B cell (primary cell): Measurements from ENCODE around the gene LRIT3. TPM values are rescaled to one million over a fixed set of nuclear protein-coding genes. Genes with fewer than 3 reads are reported as not detected.

ENCODE experiments used
- ATAC-seq: fragments of 200-7000 bp; cut with Tn5 transposase; one replicate; pipeline ENCODE4 v1.10.0; 2021; ENCODE audit warnings: low read depth, mild to moderate bottlenecking, moderate number of reproducible peaks, moderate library complexity
- CTCF ChIA-PET: fragments of 350-600 bp; sonication (Branson Sonifier 250); formaldehyde crosslinking; loops from one replicate; lab custom pipeline; 2021; ENCODE audit warnings: antibody characterized with exemption, inconsistent platforms; lab: Charles Lee
- POLR2A ChIA-PET: fragments of 350-600 bp; sonication (Branson Sonifier 250); formaldehyde crosslinking; loops from one replicate; lab custom pipeline; 2021; ENCODE audit warnings: antibody characterized with exemption; lab: Charles Lee
- DNase-seq: peaks from one replicate; pipeline ENCODE4 v3.0.0; 2013
- H2AFZ ChIP-seq: 2 replicates; pipeline ENCODE4 v1.6.1; 2012; ENCODE audit warnings: mild to moderate bottlenecking, low read depth, low read length; ENCODE audit not compliant: insufficient read depth, poor library complexity, severe bottlenecking
- H3K27ac ChIP-seq, 2 donors: 1 replicate in 1 of 2; 2 replicates in 1 of 2; pipeline ENCODE4 v1.5.1; 2012 to 2013; ENCODE audit warnings: low read length in 2 of 2, mild to moderate bottlenecking in 2 of 2, moderate library complexity in 1 of 2
- H3K27me3 ChIP-seq, 4 experiments: fragments of 200-600 bp in 1 of 4; sonication (generic) in 1 of 4; replicated peaks in 1 of 4; 1 replicate in 2 of 4; 2 replicates in 2 of 4; pipeline versions ENCODE4 v1.6.1 to v1.7.0; 2013 to 2016; ENCODE audit warnings: low read length in 3 of 4, mild to moderate bottlenecking in 2 of 4, mixed read lengths in 1 of 4, moderate library complexity in 1 of 4; ENCODE audit not compliant: insufficient read depth in 4 of 4, control insufficient read depth in 3 of 4; ENCODE audit errors: control extremely low read depth in 1 of 4
- H3K36me3 ChIP-seq, 2 experiments: replicated peaks in 1 of 2; 1 replicate in 1 of 2; 2 replicates in 1 of 2; pipeline versions ENCODE4 v1.6.1 to v1.7.1; 2013; ENCODE audit warnings: low read length in 1 of 2; ENCODE audit not compliant: insufficient read depth in 2 of 2, control insufficient read depth in 1 of 2; ENCODE audit errors: control extremely low read depth in 1 of 2, extremely low read depth in 1 of 2
- H3K4me1 ChIP-seq, 2 donors: fragments of 200-600 bp in 1 of 2; sonication (generic) in 1 of 2; 1 replicate in 1 of 2; 2 replicates in 1 of 2; pipeline versions ENCODE4 v1.5.1 to v1.6.1; 2013 to 2017; ENCODE audit warnings: low read length in 2 of 2; ENCODE audit not compliant: control insufficient read depth in 2 of 2, insufficient read depth in 2 of 2
- H3K4me2 ChIP-seq: replicated peaks from 2 replicates; pipeline ENCODE3; 2012; ENCODE audit warnings: mild to moderate bottlenecking, low read depth, low read length; ENCODE audit not compliant: poor library complexity, severe bottlenecking
- H3K4me3 ChIP-seq, 5 experiments: fragments of 200-600 bp in 1 of 5; sonication (generic) in 1 of 5; 1 replicate in 3 of 5; 2 replicates in 2 of 5; pipeline versions ENCODE4 v1.5.1 to v1.7.0; 2011 to 2016; ENCODE audit warnings: low read length in 4 of 5, mild to moderate bottlenecking in 4 of 5, low read depth in 2 of 5, control low read depth in 1 of 5, moderate library complexity in 1 of 5; ENCODE audit not compliant: insufficient read depth in 1 of 5; ENCODE audit errors: control extremely low read depth in 1 of 5, extremely low read depth in 1 of 5
- H3K79me2 ChIP-seq: fragments of 200-600 bp; sonication (generic); one replicate; pipeline ENCODE4 v1.6.0; 2016; ENCODE audit warnings: low read length; ENCODE audit not compliant: control insufficient read depth, insufficient read depth
- H3K9ac ChIP-seq: fragments of 200-600 bp; sonication (generic); 2 replicates; pipeline ENCODE4 v1.6.1; 2017; ENCODE audit warnings: mild to moderate bottlenecking, low read length, moderate library complexity
- H3K9me3 ChIP-seq, 3 donors: one replicate each; pipeline versions ENCODE4 v1.6.1 to v1.7.1; 2013; ENCODE audit warnings: low read length in 2 of 3; ENCODE audit not compliant: control insufficient read depth in 2 of 3, insufficient read depth in 1 of 3; ENCODE audit errors: control extremely low read depth in 1 of 3
- H4K20me1 ChIP-seq: 2 replicates; pipeline ENCODE4 v1.6.0; 2012; ENCODE audit warnings: mild to moderate bottlenecking, low read length; ENCODE audit not compliant: insufficient read depth, control insufficient read depth, poor library complexity, severe bottlenecking
- H3K27ac Mint-ChIP-seq: one replicate; pipeline ENCODE4 v1.8.0; 2021; ENCODE audit warnings: mixed read lengths
- H3K27me3 Mint-ChIP-seq: one replicate; pipeline ENCODE4 v1.8.0; 2021; ENCODE audit warnings: mixed read lengths
- H3K4me1 Mint-ChIP-seq: one replicate; pipeline ENCODE4 v1.8.0; 2021; ENCODE audit warnings: mixed read lengths
- H3K4me3 Mint-ChIP-seq: one replicate; pipeline ENCODE4 v1.8.0; 2021; ENCODE audit warnings: mixed read lengths
- H3K9me3 Mint-ChIP-seq: one replicate; pipeline ENCODE4 v1.8.0; 2022; ENCODE audit warnings: mixed read lengths; ENCODE audit not compliant: insufficient read depth
- EZH2 ChIP-seq: IDR thresholded peaks from 2 replicates; pipeline ENCODE4 v1.6.1; 2012; ENCODE audit warnings: borderline replicate concordance, low read depth, mild to moderate bottlenecking, moderate library complexity, low read length; ENCODE audit not compliant: insufficient read depth, poor library complexity, severe bottlenecking
- WGBS: methylation state at CpG from one replicate; pipeline ENCODE4 v1.1.5; 2013; ENCODE audit warnings: missing lambda C conversion rate; ENCODE audit not compliant: insufficient coverage; 5-methylcytosine and 5-hydroxymethylcytosine counted together
- intact Hi-C: fragments of 100-400 bp; cut with micrococcal nuclease; formaldehyde crosslinking; loops from one replicate; pipeline ENCODE4 v1.10.0; 2022
- polyA plus RNA-seq: library from polyadenylated mRNA; depleted of rRNA; stranded (reverse); fragments of >200 nt; gene quantifications from 2 replicates; pipeline ENCODE4 v1.2.3, GENCODE V29; 2012
- total RNA-seq, 2 donors: library from RNA; stranded (reverse); fragments of 120-200 nt in 1 of 2; gene quantifications; 1 replicate in 1 of 2; 2 replicates in 1 of 2; pipeline versions ENCODE4 v1.2.3 to v1.2.4, GENCODE V29; 2013 to 2022
- TF ChIP-seq, protein P1 (sequence below): fragments of 200-600 bp; IDR thresholded peaks from one replicate; pipeline ENCODE4 v1.8.0; 2022; ENCODE audit warnings: antibody characterized with exemption, mild to moderate bottlenecking

LRIT3 gene
- total and polyA plus RNA-seq, 2 donors (not counting 1 experiment from before 2014, with no cell fraction given): 0.21 to 0.32 TPM

DNA sequence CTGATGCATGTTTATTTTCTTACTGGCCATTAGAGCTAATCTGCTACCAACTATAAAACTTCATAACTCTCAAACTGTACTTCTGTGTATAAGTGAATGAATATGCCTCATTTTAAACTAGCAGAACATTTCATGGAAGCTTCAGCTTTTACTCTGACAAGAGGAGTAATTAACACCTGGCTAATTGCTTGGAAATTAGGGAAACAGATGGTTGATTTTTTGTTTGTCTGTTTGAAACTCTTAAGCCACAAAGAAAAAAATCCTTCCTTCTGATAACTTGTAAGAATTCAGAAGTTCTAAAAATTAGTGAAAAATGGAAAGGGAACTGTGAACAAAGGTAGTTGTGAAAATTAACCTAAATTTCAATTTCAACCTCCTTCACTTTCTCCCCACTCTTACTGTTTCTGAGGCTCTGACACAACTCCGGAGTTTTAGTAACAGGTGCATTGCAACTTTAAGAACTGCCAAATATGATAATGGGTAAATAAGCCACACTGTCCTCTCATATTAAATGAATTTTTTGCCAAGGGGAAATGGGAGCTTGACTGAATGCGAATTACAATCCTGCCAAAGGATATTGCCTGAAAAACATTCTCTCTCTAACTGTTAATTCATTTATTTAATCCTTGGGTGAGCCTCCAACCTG, 65.8 kb downstream of the LRIT3 start:
- H3K4me3 ChIP-seq: no peak overlapping the region
- H3K9ac ChIP-seq: no peak overlapping the region
- Mint-ChIP-seq H3K27ac (no peak overlapping the region), H3K9me3 (no peaks in the 10 kb centered on the region), H3K27me3 (peaks cover 32% of the 10 kb centered on the region), H3K4me3 (no peak overlapping the region), H3K4me1 (no peaks in the 10 kb centered on the region)
- TF ChIP-seq, protein P1, sequence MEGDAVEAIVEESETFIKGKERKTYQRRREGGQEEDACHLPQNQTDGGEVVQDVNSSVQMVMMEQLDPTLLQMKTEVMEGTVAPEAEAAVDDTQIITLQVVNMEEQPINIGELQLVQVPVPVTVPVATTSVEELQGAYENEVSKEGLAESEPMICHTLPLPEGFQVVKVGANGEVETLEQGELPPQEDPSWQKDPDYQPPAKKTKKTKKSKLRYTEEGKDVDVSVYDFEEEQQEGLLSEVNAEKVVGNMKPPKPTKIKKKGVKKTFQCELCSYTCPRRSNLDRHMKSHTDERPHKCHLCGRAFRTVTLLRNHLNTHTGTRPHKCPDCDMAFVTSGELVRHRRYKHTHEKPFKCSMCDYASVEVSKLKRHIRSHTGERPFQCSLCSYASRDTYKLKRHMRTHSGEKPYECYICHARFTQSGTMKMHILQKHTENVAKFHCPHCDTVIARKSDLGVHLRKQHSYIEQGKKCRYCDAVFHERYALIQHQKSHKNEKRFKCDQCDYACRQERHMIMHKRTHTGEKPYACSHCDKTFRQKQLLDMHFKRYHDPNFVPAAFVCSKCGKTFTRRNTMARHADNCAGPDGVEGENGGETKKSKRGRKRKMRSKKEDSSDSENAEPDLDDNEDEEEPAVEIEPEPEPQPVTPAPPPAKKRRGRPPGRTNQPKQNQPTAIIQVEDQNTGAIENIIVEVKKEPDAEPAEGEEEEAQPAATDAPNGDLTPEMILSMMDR: no peak
- TF ChIP-seq EZH2: no peak
- no CpG with 5 or more reads among the region's 2 CpGs for WGBS
- ChIA-PET POLR2A (no interaction called here), CTCF (interaction anchor here (1.1 kb wide), 1 partner anchor 12 kb away, joined by 3 read pairs; no protein-coding TSS in a partner anchor)
- H3K4me1 ChIP-seq: no peaks in the 10 kb centered on the region
- peaks cover 0 to 5% (median 2%) of the 10 kb centered on the region in 4 experiments for H3K27me3 ChIP-seq
- no peaks in the 10 kb centered on the region for H4K20me1 ChIP-seq
- no peaks in the 10 kb centered on the region for H3K79me2 ChIP-seq
- intact Hi-C loops: no loop called here
- ATAC-seq: no peak
- no peak overlapping the region for H2AFZ ChIP-seq
- no peaks in the 10 kb centered on the region for H3K9me3 ChIP-seq
- H3K4me2 ChIP-seq: no peak overlapping the region
- no peak overlapping the region for H3K27ac ChIP-seq
- DNase-seq: no peak
- no peaks in the 10 kb centered on the region for H3K36me3 ChIP-seq

- POLR2A ChIA-PET: interaction anchor here (0.6 kb wide), 1 partner anchor 104 kb away, joined by 4 read pairs; no protein-coding TSS in a partner anchor
- H3K27ac Mint-ChIP-seq: no peak overlapping the region
- Histone ChIP-seq H3K9ac (no peak overlapping the region), H3K4me2 (no peak overlapping the region), H3K9me3 (no peaks in the 10 kb centered on the region), H3K27ac (no peak overlapping the region), H3K4me3 (no peak overlapping the region), H3K4me1 (no peaks in the 10 kb centered on the region), H3K36me3 (no peaks in the 10 kb centered on the region), H2AFZ (no peak overlapping the region), H3K27me3 (peaks cover 0 to 5% (median 2%) of the 10 kb centered on the region in 4 experiments), H3K79me2 (no peaks in the 10 kb centered on the region), H4K20me1 (no peaks in the 10 kb centered on the region)
- DNase-seq (no peak), ATAC-seq (no peak)
- WGBS: 100% methylated on average over 2 of the region's 3 CpGs
- TF ChIP-seq EZH2: no peak
- TF ChIP-seq, protein P1: no peak
- intact Hi-C loops: no loop called here
- CTCF ChIA-PET: no interaction called here
- no peak overlapping the region for H3K4me3 Mint-ChIP-seq
- no peaks in the 10 kb centered on the region for H3K4me1 Mint-ChIP-seq
- peaks cover 31% of the 10 kb centered on the region for H3K27me3 Mint-ChIP-seq
- H3K9me3 Mint-ChIP-seq: no peaks in the 10 kb centered on the region
Measured at GRCh38 chr4:109914322-109914721, 66.4 kb downstream of the LRIT3 start.
